Lower lobe of right lung (tissue), 2 donors: ENCODE results near the gene MTG1. TPM values are rescaled to one million over a fixed set of nuclear protein-coding genes. Genes with fewer than 3 reads are reported as not detected.
"Not testable (repeated sequence)": the region's sequence is repeated elsewhere in the genome, so short reads cannot be mapped to it uniquely, and the experiment has no call there.

Experiments
- ATAC-seq, 2 donors: fragments of 200-7000 bp; cut with Tn5 transposase; one replicate each; pipeline ENCODE4 v1.9.1; 2020 to 2022; ENCODE audit warnings: mild to moderate bottlenecking in 2 of 2, moderate library complexity in 2 of 2
- DNase-seq: peaks from one replicate; pipeline ENCODE4 v3.0.0-alpha.2; 2020
- H3K27ac ChIP-seq: fragments of 200-600 bp; one replicate; pipeline ENCODE4 v1.8.0; 2022
- H3K27me3 ChIP-seq: fragments of 200-600 bp; one replicate; pipeline ENCODE4 v1.8.0; 2022; ENCODE audit warnings: low read depth
- H3K36me3 ChIP-seq: fragments of 200-600 bp; one replicate; pipeline ENCODE4 v1.8.0; 2022; ENCODE audit warnings: mild to moderate bottlenecking
- H3K4me1 ChIP-seq: fragments of 200-600 bp; one replicate; pipeline ENCODE4 v1.8.0; 2022
- H3K4me3 ChIP-seq: fragments of 200-600 bp; one replicate; pipeline ENCODE4 v1.8.0; 2022; ENCODE audit warnings: mild to moderate bottlenecking
- H3K9me3 ChIP-seq: fragments of 200-600 bp; one replicate; pipeline ENCODE4 v1.8.0; 2022
- intact Hi-C: fragments of 100-400 bp; cut with DNase I; formaldehyde crosslinking; loops from one replicate; pipeline ENCODE4 v1.11.0; 2022
- microRNA-seq: library from miRNA; unstranded; fragments of <30 nt; microRNA quantifications from one replicate; pipeline ENCODE4 v1.2.0, GENCODE V29; 2020; ENCODE audit warnings: borderline number of aligned reads
- total RNA-seq: library from RNA; stranded (reverse); fragmentation: NEBNext Ultra II Directional; extraction: Animal tissue kit (Norgen Biotek cat#: 25700); gene quantifications from one replicate; pipeline ENCODE4 v1.2.1, GENCODE V29; 2021
- TF ChIP-seq, protein P1 (sequence below): fragments of 200-600 bp; IDR thresholded peaks from one replicate; pipeline ENCODE4 v1.8.0; 2022; ENCODE audit warnings: antibody characterized with exemption, mild to moderate bottlenecking
- donor health status: DM: no; HTN: yes; CAD: no; lungs with severe emphysema.

Gene MTG1
- total RNA-seq, 1 donor from 2014 or later: 41.7 TPM

DNA sequence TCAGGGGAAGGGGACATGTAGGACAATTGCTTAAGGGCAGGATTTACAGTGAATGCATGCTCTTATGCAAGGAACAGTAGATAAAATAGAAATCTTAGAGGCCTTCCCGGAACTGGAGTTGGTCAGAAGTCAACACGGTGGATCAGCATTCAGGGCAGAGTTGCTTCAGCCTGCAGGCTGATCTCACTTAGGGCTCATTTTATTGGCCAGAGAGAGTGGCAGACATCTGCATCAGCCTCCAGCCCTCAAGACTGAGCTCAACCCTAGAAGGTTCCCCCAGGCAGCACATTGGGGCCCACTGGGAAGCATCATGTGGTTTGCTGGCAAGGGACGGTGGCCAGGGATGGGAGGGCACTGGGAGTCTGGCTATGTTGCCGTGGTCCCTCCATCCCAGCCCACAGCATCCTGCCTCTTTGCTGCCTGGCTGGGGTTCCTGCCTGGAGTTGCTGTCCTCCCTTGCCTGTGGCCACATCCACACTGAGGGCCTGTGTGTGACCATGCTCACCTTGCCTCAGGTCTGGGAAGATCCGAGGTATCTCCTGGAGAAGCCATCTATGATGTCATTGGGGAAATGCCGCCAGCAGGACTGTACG lies 72.8 kb downstream of the MTG1 start:
- intact Hi-C loops: no loop called here
- TF ChIP-seq, protein P1, sequence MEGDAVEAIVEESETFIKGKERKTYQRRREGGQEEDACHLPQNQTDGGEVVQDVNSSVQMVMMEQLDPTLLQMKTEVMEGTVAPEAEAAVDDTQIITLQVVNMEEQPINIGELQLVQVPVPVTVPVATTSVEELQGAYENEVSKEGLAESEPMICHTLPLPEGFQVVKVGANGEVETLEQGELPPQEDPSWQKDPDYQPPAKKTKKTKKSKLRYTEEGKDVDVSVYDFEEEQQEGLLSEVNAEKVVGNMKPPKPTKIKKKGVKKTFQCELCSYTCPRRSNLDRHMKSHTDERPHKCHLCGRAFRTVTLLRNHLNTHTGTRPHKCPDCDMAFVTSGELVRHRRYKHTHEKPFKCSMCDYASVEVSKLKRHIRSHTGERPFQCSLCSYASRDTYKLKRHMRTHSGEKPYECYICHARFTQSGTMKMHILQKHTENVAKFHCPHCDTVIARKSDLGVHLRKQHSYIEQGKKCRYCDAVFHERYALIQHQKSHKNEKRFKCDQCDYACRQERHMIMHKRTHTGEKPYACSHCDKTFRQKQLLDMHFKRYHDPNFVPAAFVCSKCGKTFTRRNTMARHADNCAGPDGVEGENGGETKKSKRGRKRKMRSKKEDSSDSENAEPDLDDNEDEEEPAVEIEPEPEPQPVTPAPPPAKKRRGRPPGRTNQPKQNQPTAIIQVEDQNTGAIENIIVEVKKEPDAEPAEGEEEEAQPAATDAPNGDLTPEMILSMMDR: no peak
- ATAC-seq: no peak

DNA sequence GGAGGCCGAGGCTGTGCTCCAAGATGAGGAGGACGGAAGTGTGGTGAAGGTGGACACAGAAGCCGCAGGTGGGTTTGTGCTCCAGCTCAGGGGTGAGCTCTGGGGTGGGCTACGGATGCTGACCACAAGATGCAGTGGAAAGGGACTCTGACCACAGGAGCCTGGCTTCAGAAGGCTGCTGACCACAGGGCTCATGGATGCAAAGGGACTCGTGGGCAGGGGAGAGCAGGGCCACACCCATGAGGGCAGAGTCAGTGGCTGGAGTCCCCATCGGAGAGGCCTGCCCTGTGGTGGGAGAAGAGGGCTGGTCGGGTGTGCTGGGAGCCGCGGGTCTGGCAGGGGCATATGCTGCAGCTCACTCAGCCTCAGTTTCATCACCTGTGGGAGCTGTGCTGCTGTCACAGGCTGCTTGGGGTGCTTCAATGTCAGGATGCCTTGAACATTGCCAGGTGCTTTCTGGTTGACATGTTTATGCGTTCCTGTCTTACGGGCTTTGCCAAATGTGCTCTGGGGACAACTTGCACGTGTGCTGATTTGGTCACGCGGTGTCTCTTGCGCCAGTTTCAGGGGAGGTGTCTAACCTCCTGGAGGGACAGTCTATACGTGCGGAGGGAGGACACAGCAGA lies 73.4 kb downstream of the MTG1 start:
- TF ChIP-seq, protein P1: no peak
- Histone ChIP-seq H3K9me3 (no peaks in the 10 kb centered on the region), H3K36me3 (no peaks in the 10 kb centered on the region), H3K4me3 (no peak overlapping the region), H3K27ac (no peak overlapping the region), H3K27me3 (no peaks in the 10 kb centered on the region), H3K4me1 (no peaks in the 10 kb centered on the region)
- ATAC-seq (no peak), DNase-seq (no peak)
- intact Hi-C loops: no loop called here

More for the DNA sequence above, 72.8 kb downstream of the MTG1 start:
- H3K4me3 ChIP-seq: no peak overlapping the region
- H3K36me3 ChIP-seq: no peaks in the 10 kb centered on the region
- H3K27ac ChIP-seq: no peak overlapping the region
- no peaks in the 10 kb centered on the region for H3K9me3 ChIP-seq
- H3K4me1 ChIP-seq: no peaks in the 10 kb centered on the region
- DNase-seq: no peak
- H3K27me3 ChIP-seq: no peaks in the 10 kb centered on the region

DNA sequence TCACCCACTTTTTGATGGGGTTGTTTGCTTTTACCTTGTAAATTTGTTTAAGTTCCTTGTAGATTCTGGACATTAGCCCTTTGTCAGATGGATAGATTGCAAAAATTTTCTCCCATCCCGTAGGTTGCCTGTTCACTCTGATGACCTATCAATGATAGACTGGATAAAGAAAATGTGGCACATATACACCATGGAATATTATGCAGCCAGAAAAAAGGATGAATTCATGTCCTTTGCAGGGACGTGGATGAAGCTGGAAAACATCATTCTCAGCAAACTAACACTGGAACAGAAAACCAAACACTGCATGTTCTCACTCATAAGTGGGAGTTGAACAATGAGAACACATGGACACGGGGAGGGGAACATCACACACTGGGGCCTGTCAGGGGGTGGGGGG lies 75.2 kb downstream of the MTG1 start:
- intact Hi-C loops, ATAC-seq, H3K9me3 ChIP-seq, H3K27me3 ChIP-seq, H3K36me3 ChIP-seq, H3K4me3 ChIP-seq, H3K4me1 ChIP-seq, H3K27ac ChIP-seq, DNase-seq: not testable (repeated sequence)

DNA sequence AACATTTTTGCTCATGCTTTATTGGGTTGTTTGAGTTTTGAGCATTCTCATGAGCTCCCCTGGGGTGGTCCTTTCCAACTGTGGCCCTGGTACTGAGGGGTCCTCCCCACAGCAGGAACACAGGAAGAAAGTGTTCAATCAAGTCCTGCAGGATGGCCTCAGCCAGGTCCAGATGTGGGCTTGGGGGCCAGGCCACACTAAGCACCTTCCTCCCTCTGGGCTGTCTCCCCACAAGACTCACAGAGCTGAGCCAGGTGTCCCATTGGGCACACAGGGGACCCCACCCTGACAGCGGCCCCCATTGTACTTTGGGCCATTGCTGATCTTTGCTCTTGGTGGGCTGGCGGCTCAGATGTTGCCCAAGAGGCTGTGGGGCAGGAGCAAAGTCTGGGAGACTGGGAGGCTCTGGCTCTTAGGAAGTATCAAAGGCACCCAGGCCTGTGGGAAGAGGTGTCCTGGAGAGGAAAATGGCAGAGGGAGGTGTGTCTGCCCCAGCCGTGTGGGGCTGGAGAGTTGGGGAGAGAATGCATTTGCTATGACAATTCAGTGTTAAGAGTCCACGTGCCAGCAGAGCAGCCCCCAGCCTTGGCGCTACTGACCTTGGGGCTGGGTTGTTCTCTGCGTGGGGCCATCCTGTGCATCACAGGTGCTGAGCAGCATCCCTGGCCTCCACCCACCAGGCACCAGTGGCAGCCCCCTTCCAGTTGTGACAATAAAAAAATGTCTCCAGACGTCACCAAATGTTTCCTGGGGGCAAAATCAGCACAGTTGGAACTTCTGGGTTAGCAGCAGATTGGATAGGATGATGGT lies 77.5 kb downstream of the MTG1 start:
- Histone ChIP-seq H3K9me3 (no peaks in the 10 kb centered on the region), H3K27me3 (no peaks in the 10 kb centered on the region), H3K36me3 (no peaks in the 10 kb centered on the region), H3K27ac (no peak overlapping the region), H3K4me1 (no peaks in the 10 kb centered on the region), H3K4me3 (no peak overlapping the region)
- DNase-seq: no peak
- no peak for ATAC-seq
- intact Hi-C loops: no loop called here
- TF ChIP-seq, protein P1: no peak

Small RNA genes within 50 kb of the gene (microRNA-seq; reads per million reads assigned to microRNA genes)
- gene MIR3944: 2.0 reads per million

Other genes starting within 250 kb of the MTG1 start
- gene KNDC1, start 233.9 kb upstream of the MTG1 start, total RNA-seq: 10.3 TPM
- gene UTF1, start 163.9 kb upstream of the MTG1 start, total RNA-seq: not detected
- 4.5 TPM for gene VENTX, start 156.3 kb upstream of the MTG1 start, total RNA-seq
- 18.7 TPM for gene ADAM8, start 117.3 kb upstream of the MTG1 start, total RNA-seq
- 54.5 TPM for gene TUBGCP2, start 85.3 kb upstream of the MTG1 start, total RNA-seq
- gene ZNF511, start 85.2 kb upstream of the MTG1 start, total RNA-seq: 44.8 TPM
- gene CALY, start 57.3 kb upstream of the MTG1 start, total RNA-seq: not detected
- gene PRAP1, start 46.8 kb upstream of the MTG1 start, total RNA-seq: not detected
- gene FUOM, start 36.1 kb upstream of the MTG1 start, total RNA-seq: 31.0 TPM
- 59.5 TPM for gene ECHS1, start 20.8 kb upstream of the MTG1 start, total RNA-seq
- 6.9 TPM for gene PAOX, start 14.9 kb upstream of the MTG1 start, total RNA-seq
- not detected for gene SPRN, start 30.5 kb downstream of the MTG1 start, total RNA-seq
- 2.4 TPM for gene SCART1, start 59.8 kb downstream of the MTG1 start, total RNA-seq
- gene CYP2E1, start 133.2 kb downstream of the MTG1 start, total RNA-seq: 0.86 TPM
- 0.74 TPM for gene SYCE1, start 171.4 kb downstream of the MTG1 start, total RNA-seq
- gene FRG2B, start 232.6 kb downstream of the MTG1 start, total RNA-seq: not detected